Pancreas (tissue), 10 donors: ENCODE measurements around the gene UNC5B. TPM values are rescaled to one million over a fixed set of nuclear protein-coding genes. Genes with fewer than 3 reads are reported as not detected.

Source experiments
- ATAC-seq, 4 donors: fragments of 200-7000 bp; cut with Tn5 transposase; one replicate each; pipeline versions ENCODE4 v1.8.0 to v1.9.1; 2020; ENCODE audit warnings: mild to moderate bottlenecking in 4 of 4, moderate library complexity in 4 of 4
- DNase-seq, 6 donors: peaks; one replicate each; pipeline ENCODE4 v3.0.0-alpha.2; 2020
- FAIRE-seq: peaks from 2 replicates; lab custom pipeline; 2012; peaks lifted over from hg19 to GRCh38; lab: Jason Lieb, UNC
- H3K27ac ChIP-seq, 4 donors: fragments of 200-600 bp; sonication (generic); 1 replicate in 3 of 4; 2 replicates in 1 of 4; pipeline versions ENCODE4 v1.5.0 to v1.8.0; 2020
- H3K27me3 ChIP-seq, 4 donors: fragments of 200-600 bp; one replicate each; pipeline ENCODE4 v1.8.0; 2021
- H3K36me3 ChIP-seq, 3 donors: fragments of 200-600 bp; sonication (generic) in 1 of 3; one replicate each; pipeline versions ENCODE4 v1.5.0 to v1.8.0; 2020 to 2021
- H3K4me1 ChIP-seq, 3 donors: fragments of 200-600 bp; one replicate each; pipeline ENCODE4 v1.8.0; 2021
- H3K4me3 ChIP-seq, 4 donors: fragments of 200-600 bp; sonication (generic) in 2 of 4; one replicate each; pipeline versions ENCODE4 v1.5.0 to v1.8.0; 2020 to 2021
- H3K9me3 ChIP-seq, 4 donors: fragments of 200-600 bp; one replicate each; pipeline ENCODE4 v1.8.0; 2021
- WGBS, 2 donors: extraction: QIAGEN DNeasy Blood & Tissue Kit; methylation state at CpG; one replicate each; pipeline ENCODE4 v1.1.7; 2013; 5-methylcytosine and 5-hydroxymethylcytosine counted together
- intact Hi-C, 3 donors: fragments of 100-400 bp; cut with DNase I; formaldehyde crosslinking; loops; one replicate each; pipeline versions ENCODE4 v1.11.1 to v1.14.2; 2022
- polyA plus RNA-seq, 2 donors: library from polyadenylated mRNA; stranded (reverse); fragments of 200-250 nt; gene quantifications; one replicate each; pipeline ENCODE4 v1.2.3, GENCODE V29; 2013
- total RNA-seq, 6 donors: library from RNA; stranded (reverse); fragmentation: NEBNext Ultra II Directional in 4 of 6; extraction: Animal tissue kit (Norgen Biotek cat#: 25700) in 4 of 6; gene quantifications; one replicate each; pipeline versions ENCODE4 v1.2.1 to v1.2.4, GENCODE V29; 2021 to 2023
- TF ChIP-seq, protein P1 (sequence below), 4 donors: fragments of 200-600 bp; sonication (generic) in 3 of 4; IDR thresholded peaks; one replicate each; pipeline versions ENCODE4 v1.5.0 to v1.8.0; 2021; ENCODE audit warnings: antibody characterized with exemption in 4 of 4
- donor health status: healthy with polysubstance abuse.
- donor health status: DM: no; HTN: no; CAD: no; lungs with moderate emphysema.
- donor health status: DM: no; HTN: no; CAD: no.
- donor health status: control.
- donor health status: control.
- donor health status: Bipolar disorder and iron deficiency.
- donor health status: DM: yes; HTN: yes; CAD: no.
- donor health status: DM: no; HTN: no; CAD: no.
- donor health status: DM: no; HTN: no; CAD: no.
- donor health status: DM: yes; HTN: yes; CAD: no.

Gene UNC5B
- total RNA-seq: 1 to 10 TPM; 2.8 to 7.7 (median 4.4) TPM
- 1 to 10 TPM; 2.4 to 4.8 TPM for polyA plus RNA-seq

- 0 to 1% methylated on average over 83 to 109 of the region's 109 CpGs for WGBS, 2 donors
Measured at GRCh38 chr10:71212318-71213126, at the start of gene UNC5B. UNC5B (plus strand) TSS chr10:71212570; CDS start chr10:71212986, 416 bp downstream.

GRCh38 chr10:71173466-71173865 lies 38.9 kb upstream of the UNC5B start:
- Histone ChIP-seq H3K27me3 (no peaks in the 10 kb centered on the region), H3K9me3 (no peaks in the 10 kb centered on the region), H3K4me1 (no peaks in the 10 kb centered on the region), H3K36me3 (no peaks in the 10 kb centered on the region), H3K4me3 (no peak overlapping the region), H3K27ac (no peak overlapping the region)
- intact Hi-C loops: no loop called here
- FAIRE-seq: no peak
- ATAC-seq: no peak
- TF ChIP-seq, protein P1, sequence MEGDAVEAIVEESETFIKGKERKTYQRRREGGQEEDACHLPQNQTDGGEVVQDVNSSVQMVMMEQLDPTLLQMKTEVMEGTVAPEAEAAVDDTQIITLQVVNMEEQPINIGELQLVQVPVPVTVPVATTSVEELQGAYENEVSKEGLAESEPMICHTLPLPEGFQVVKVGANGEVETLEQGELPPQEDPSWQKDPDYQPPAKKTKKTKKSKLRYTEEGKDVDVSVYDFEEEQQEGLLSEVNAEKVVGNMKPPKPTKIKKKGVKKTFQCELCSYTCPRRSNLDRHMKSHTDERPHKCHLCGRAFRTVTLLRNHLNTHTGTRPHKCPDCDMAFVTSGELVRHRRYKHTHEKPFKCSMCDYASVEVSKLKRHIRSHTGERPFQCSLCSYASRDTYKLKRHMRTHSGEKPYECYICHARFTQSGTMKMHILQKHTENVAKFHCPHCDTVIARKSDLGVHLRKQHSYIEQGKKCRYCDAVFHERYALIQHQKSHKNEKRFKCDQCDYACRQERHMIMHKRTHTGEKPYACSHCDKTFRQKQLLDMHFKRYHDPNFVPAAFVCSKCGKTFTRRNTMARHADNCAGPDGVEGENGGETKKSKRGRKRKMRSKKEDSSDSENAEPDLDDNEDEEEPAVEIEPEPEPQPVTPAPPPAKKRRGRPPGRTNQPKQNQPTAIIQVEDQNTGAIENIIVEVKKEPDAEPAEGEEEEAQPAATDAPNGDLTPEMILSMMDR (IDR thresholded peaks at IDR 0.05): no peak
- no peak for DNase-seq

More at GRCh38 chr10:71212318-71213126, at the start of gene UNC5B:
- no peaks in the 10 kb centered on the region for H3K36me3 ChIP-seq
- peak within 1 kb of the TSS; percentile 49 to 79 (median 57) for H3K4me3 ChIP-seq
- intact Hi-C loops: no loop called here
- no peaks in the 10 kb centered on the region for H3K27me3 ChIP-seq
- FAIRE-seq (no peak), ATAC-seq (peak; percentile 85 to 91 (median 89)), DNase-seq (peak; percentile 89 to 98 (median 94))
- no peaks in the 10 kb centered on the region for H3K9me3 ChIP-seq
- H3K4me1 ChIP-seq: peaks cover 0 to 7% (median 3%) of the 10 kb centered on the region in 3 donors
- H3K27ac ChIP-seq: peak within 1 kb of the TSS; percentile 61 to 86 (median 76)
- TF ChIP-seq, protein P1 (IDR thresholded peaks at IDR 0.05): peak in 1 of 4 donors; percentile 15

- 86% methylated on average over 2 of the region's 2 CpGs for WGBS, 2 donors
- TF ChIP-seq, protein P1 (IDR thresholded peaks at IDR 0.05): no peak
- intact Hi-C loops: no loop called here
- FAIRE-seq: no peak
- no peak overlapping the region for H3K4me3 ChIP-seq
- no peak for DNase-seq
- ATAC-seq: no peak
- no peaks in the 10 kb centered on the region for H3K36me3 ChIP-seq
- H3K27me3 ChIP-seq: no peaks in the 10 kb centered on the region
- H3K9me3 ChIP-seq: no peaks in the 10 kb centered on the region
- no peaks in the 10 kb centered on the region for H3K4me1 ChIP-seq
- no peak overlapping the region for H3K27ac ChIP-seq
Measured at GRCh38 chr10:71176661-71177060, 35.7 kb upstream of the UNC5B start.

GRCh38 chr10:71177651-71178199 lies 34.6 kb upstream of the UNC5B start:
- H3K4me1 ChIP-seq: no peaks in the 10 kb centered on the region
- H3K27me3 ChIP-seq: no peaks in the 10 kb centered on the region
- no peak overlapping the region for H3K4me3 ChIP-seq
- 72 to 73% methylated on average over 4 of the region's 4 CpGs for WGBS, 2 donors
- H3K9me3 ChIP-seq: no peaks in the 10 kb centered on the region
- FAIRE-seq (no peak), ATAC-seq (no peak), DNase-seq (no peak)
- intact Hi-C loops: no loop called here
- H3K27ac ChIP-seq: no peak overlapping the region
- H3K36me3 ChIP-seq: no peaks in the 10 kb centered on the region
- TF ChIP-seq, protein P1 (IDR thresholded peaks at IDR 0.05): no peak

GRCh38 chr10:71178880-71179279 lies 33.5 kb upstream of the UNC5B start:
- Histone ChIP-seq H3K36me3 (no peaks in the 10 kb centered on the region), H3K27me3 (no peaks in the 10 kb centered on the region), H3K4me1 (no peaks in the 10 kb centered on the region), H3K27ac (no peak overlapping the region), H3K9me3 (no peaks in the 10 kb centered on the region), H3K4me3 (no peak overlapping the region)
- TF ChIP-seq, protein P1 (IDR thresholded peaks at IDR 0.05): no peak
- 82 to 94% methylated on average over 3 of the region's 3 CpGs for WGBS, 2 donors
- intact Hi-C loops: no loop called here
- ATAC-seq (no peak), FAIRE-seq (no peak), DNase-seq (no peak)
